ENCODE results near the gene TMEM120B. TPM values are rescaled to one million over a fixed set of nuclear protein-coding genes. Genes with fewer than 3 reads are reported as not detected.

TMEM120B gene
- total and polyA plus RNA-seq, 2 of the 13 experiments (the other 11 are each of a cell fraction or from before 2014, with no cell fraction given) = 7.1 to 12.9 TPM

DNA sequence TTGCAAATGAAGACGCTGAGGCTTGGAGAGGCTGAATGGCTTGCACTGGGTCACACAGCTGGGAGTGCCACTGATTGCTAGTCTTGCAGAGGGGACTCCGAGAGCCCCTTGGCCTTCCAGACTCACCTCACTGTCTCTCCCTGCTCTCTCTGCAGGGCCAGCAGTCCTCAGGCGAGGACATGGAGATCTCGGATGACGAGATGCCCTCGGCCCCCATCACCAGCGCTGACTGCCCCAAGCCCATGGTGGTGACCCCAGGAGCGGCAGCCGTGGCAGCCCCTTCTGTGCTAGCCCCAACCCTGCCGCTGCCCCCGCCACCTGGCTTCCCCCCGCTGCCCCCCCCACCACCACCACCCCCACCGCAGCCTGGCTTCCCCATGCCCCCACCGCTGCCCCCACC lies 101.4 kb downstream of the TMEM120B start:
- in situ Hi-C loops (cut with HindIII; ENCODE audit: extremely low pct_ligation_motif_present, low pct_unique_long_range_greater_than_20kb) = no loop called here
- H3K4me3 ChIP-seq (replicated peaks in 1 of 3; ENCODE audit: insufficient read depth in 1 of 3, low read depth in 2 of 3, low read length in 3 of 3) = no peak overlapping the region
- FAIRE-seq (no peak), ATAC-seq (no peak), DNase-seq (ENCODE audit: low spot score) (no peak)
- BruUV-seq (replicated peaks) = no TSS peak
- peaks cover 31% of the 10 kb centered on the region for H3K79me2 ChIP-seq (ENCODE audit: insufficient read depth, low read length)
- no peak overlapping the region for H3K27ac ChIP-seq (ENCODE audit: extremely low read length, insufficient read depth, low read length)
- 0 out of 2 replicates have a peak, but pooled peaks cover 6% of the 10 kb centered on the region for H4K20me1 ChIP-seq (ENCODE audit: insufficient read depth, low read length)
- H2AFZ ChIP-seq (ENCODE audit: low read length) = no peak overlapping the region
- intact Hi-C loops (cut with micrococcal nuclease; ENCODE audit: unreplicated experiment) = no loop called here
- H3K4me1 ChIP-seq (ENCODE audit: insufficient read depth, low read length) = peaks cover 28% of the 10 kb centered on the region
- TF ChIP-seq ZNF224 (CRISPR knock-in tag; IDR thresholded peaks at IDR 0.05) (no peak), U2AF1 (optimal IDR thresholded peaks at IDR 0.05; ENCODE audit: low read depth, low read length) (no peak), ATM (IDR thresholded peaks at IDR 0.05; ENCODE audit: borderline replicate concordance) (no peak), ZSCAN20 (CRISPR knock-in tag; IDR thresholded peaks at IDR 0.05; ENCODE audit: borderline replicate concordance) (no peak)
- TF ChIP-seq, protein P1, sequence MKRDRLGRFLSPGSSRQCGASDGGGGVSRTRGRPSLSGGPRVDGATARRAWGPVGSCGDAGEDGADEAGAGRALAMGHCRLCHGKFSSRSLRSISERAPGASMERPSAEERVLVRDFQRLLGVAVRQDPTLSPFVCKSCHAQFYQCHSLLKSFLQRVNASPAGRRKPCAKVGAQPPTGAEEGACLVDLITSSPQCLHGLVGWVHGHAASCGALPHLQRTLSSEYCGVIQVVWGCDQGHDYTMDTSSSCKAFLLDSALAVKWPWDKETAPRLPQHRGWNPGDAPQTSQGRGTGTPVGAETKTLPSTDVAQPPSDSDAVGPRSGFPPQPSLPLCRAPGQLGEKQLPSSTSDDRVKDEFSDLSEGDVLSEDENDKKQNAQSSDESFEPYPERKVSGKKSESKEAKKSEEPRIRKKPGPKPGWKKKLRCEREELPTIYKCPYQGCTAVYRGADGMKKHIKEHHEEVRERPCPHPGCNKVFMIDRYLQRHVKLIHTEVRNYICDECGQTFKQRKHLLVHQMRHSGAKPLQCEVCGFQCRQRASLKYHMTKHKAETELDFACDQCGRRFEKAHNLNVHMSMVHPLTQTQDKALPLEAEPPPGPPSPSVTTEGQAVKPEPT (CRISPR knock-in tag; IDR thresholded peaks at IDR 0.05; ENCODE audit: low read depth) = no peak
- TF ChIP-seq, protein P2, sequence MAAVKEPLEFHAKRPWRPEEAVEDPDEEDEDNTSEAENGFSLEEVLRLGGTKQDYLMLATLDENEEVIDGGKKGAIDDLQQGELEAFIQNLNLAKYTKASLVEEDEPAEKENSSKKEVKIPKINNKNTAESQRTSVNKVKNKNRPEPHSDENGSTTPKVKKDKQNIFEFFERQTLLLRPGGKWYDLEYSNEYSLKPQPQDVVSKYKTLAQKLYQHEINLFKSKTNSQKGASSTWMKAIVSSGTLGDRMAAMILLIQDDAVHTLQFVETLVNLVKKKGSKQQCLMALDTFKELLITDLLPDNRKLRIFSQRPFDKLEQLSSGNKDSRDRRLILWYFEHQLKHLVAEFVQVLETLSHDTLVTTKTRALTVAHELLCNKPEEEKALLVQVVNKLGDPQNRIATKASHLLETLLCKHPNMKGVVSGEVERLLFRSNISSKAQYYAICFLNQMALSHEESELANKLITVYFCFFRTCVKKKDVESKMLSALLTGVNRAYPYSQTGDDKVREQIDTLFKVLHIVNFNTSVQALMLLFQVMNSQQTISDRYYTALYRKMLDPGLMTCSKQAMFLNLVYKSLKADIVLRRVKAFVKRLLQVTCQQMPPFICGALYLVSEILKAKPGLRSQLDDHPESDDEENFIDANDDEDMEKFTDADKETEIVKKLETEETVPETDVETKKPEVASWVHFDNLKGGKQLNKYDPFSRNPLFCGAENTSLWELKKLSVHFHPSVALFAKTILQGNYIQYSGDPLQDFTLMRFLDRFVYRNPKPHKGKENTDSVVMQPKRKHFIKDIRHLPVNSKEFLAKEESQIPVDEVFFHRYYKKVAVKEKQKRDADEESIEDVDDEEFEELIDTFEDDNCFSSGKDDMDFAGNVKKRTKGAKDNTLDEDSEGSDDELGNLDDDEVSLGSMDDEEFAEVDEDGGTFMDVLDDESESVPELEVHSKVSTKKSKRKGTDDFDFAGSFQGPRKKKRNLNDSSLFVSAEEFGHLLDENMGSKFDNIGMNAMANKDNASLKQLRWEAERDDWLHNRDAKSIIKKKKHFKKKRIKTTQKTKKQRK (IDR thresholded peaks at IDR 0.05; ENCODE audit: low read length) = no peak
- TF ChIP-seq, protein P3, sequence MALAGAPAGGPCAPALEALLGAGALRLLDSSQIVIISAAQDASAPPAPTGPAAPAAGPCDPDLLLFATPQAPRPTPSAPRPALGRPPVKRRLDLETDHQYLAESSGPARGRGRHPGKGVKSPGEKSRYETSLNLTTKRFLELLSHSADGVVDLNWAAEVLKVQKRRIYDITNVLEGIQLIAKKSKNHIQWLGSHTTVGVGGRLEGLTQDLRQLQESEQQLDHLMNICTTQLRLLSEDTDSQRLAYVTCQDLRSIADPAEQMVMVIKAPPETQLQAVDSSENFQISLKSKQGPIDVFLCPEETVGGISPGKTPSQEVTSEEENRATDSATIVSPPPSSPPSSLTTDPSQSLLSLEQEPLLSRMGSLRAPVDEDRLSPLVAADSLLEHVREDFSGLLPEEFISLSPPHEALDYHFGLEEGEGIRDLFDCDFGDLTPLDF (CRISPR knock-in tag; IDR thresholded peaks at IDR 0.05) = no peak
- TF ChIP-seq, protein P4, sequence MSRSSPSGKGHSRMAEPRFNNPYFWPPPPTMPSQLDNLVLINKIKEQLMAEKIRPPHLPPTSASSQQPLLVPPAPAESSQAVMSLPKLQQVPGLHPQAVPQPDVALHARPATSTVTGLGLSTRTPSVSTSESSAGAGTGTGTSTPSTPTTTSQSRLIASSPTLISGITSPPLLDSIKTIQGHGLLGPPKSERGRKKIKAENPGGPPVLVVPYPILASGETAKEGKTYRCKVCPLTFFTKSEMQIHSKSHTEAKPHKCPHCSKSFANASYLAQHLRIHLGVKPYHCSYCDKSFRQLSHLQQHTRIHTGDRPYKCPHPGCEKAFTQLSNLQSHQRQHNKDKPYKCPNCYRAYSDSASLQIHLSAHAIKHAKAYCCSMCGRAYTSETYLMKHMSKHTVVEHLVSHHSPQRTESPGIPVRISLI (CRISPR knock-in tag; IDR thresholded peaks at IDR 0.05; ENCODE audit: borderline replicate concordance) = no peak
- no peaks in the 10 kb centered on the region for H3K27me3 ChIP-seq (ENCODE audit: control insufficient read depth in 1 of 2, insufficient read depth in 2 of 2, low read length in 2 of 2)
- H3K9me3 ChIP-seq (ENCODE audit: low read length) = no peaks in the 10 kb centered on the region
- peaks cover 20 to 47% of the 10 kb centered on the region in 2 experiments; a peak in 4 of 5 replicates for H3K36me3 ChIP-seq (replicated peaks in 1 of 2; ENCODE audit: control insufficient read depth in 1 of 2, insufficient read depth in 2 of 2, low read length in 2 of 2)
- WGBS (ENCODE audit: low lambda C conversion rate) = 100% methylated on average over 6 of the region's 14 CpGs
- ChIA-PET CTCF (ENCODE audit: low intra/inter-chr PET ratio, low total read pairs) (interaction anchor here (4.5 kb wide), 1 partner anchor 20 kb away, joined by 89 read pairs; the partner anchor contains the start of gene RHOF), POLR2A (interaction anchor here (14.5 kb wide), 1 partner anchor 17 kb away, joined by 393 read pairs; the partner anchor contains the start of genes RHOF and SETD1B)
- H3K4me2 ChIP-seq (ENCODE audit: low read depth, low read length) = no peak overlapping the region
- H3K9ac ChIP-seq (ENCODE audit: insufficient read depth, low read depth, low read length) = no peak overlapping the region
